Esophagus muscularis mucosa (tissue), 3 donors: ENCODE measurements around the gene SEMA7A.

ENCODE experiments used
- CTCF ChIP-seq, 3 experiments: fragments of 200-600 bp in 2 of 3; fragments of 450-650 bp in 1 of 3; sonication (generic) in 2 of 3; IDR thresholded peaks; one replicate each; pipeline ENCODE4 v1.5.1; 2017 to 2019; ENCODE audit warnings: antibody characterized with exemption in 3 of 3, mild to moderate bottlenecking in 2 of 3, moderate library complexity in 1 of 3
- POLR2A ChIP-seq: fragments of 450-650 bp; IDR thresholded peaks from one replicate; pipeline ENCODE4 v1.6.1; 2017; ENCODE audit warnings: antibody characterized with exemption, moderate library complexity, mild to moderate bottlenecking, low read depth
- POLR2AphosphoS5 ChIP-seq, 2 donors: sonication (generic); formaldehyde crosslinking; IDR thresholded peaks; one replicate each; pipeline ENCODE4 v1.6.1; 2017; ENCODE audit warnings: antibody characterized with exemption in 2 of 2

GRCh38 chr15:74434263-74435136 lies 742 bp upstream of the SEMA7A start:
- TF ChIP-seq POLR2A (no peak), POLR2AphosphoS5 (IDR thresholded peaks at IDR 0.05) (no peak), CTCF (IDR thresholded peaks at IDR 0.05) (no peak)
